HepG2 (cell line): ENCODE data around the gene RFFL. TPM values are rescaled to one million over a fixed set of nuclear protein-coding genes. Genes with fewer than 3 reads are reported as not detected.
A peak's percentile ranks its signal among the peaks of the same experiment; 100 is the strongest.

Experiments used
- FOXP1 ChIP-seq, 2 experiments: fragments of 450-650 bp in 1 of 2; IDR thresholded peaks; 2 replicates each; pipeline ENCODE4 v1.6.1; 2017 to 2018; ENCODE audit warnings: antibody characterized with exemption in 1 of 2
- FOXP4 ChIP-seq: sonication (generic); formaldehyde crosslinking; IDR thresholded peaks from 2 replicates; pipeline ENCODE4 v1.4.0; 2020; ENCODE audit warnings: missing genetic modification reagents
- GATAD2A ChIP-seq: IDR thresholded peaks from 2 replicates; pipeline ENCODE4 v1.6.1; 2016
- KAT8 ChIP-seq: IDR thresholded peaks from 2 replicates; pipeline ENCODE4 v1.6.1; 2016; ENCODE audit warnings: missing genetic modification reagents, missing compliant biosample characterization
- MAX ChIP-seq: IDR thresholded peaks from 2 replicates; pipeline ENCODE4 v1.6.1; 2012; ENCODE audit warnings: inconsistent platforms
- MIXL1 ChIP-seq: IDR thresholded peaks from 2 replicates; pipeline ENCODE4 v1.6.1; 2016
- MZF1 ChIP-seq: sonication (generic); formaldehyde crosslinking; IDR thresholded peaks from 2 replicates; pipeline ENCODE4 v1.8.1; 2023; ENCODE audit warnings: mild to moderate bottlenecking, missing genetic modification reagents, borderline replicate concordance
- NFKB2 ChIP-seq: sonication (generic); formaldehyde crosslinking; IDR thresholded peaks from 2 replicates; pipeline ENCODE4 v1.4.0; 2020; ENCODE audit warnings: missing genetic modification reagents, borderline replicate concordance
- NR2F6 ChIP-seq, 2 experiments: IDR thresholded peaks; 2 replicates each; pipeline ENCODE4 v1.6.1; 2016; ENCODE audit warnings: antibody characterized with exemption in 1 of 2, mild to moderate bottlenecking in 1 of 2
- PRPF4 ChIP-seq: fragments of 200-400 bp; formaldehyde crosslinking; IDR thresholded peaks from 2 replicates; pipeline ENCODE4 v1.6.1; 2016; ENCODE audit warnings: low read length, low read depth; ENCODE audit not compliant: poor library complexity, severe bottlenecking
- RORA ChIP-seq: sonication (generic); formaldehyde crosslinking; IDR thresholded peaks from 2 replicates; pipeline ENCODE4 v1.5.0; 2020; ENCODE audit warnings: mild to moderate bottlenecking, missing genetic modification reagents, moderate library complexity
- SIX4 ChIP-seq: sonication (generic); formaldehyde crosslinking; IDR thresholded peaks from 2 replicates; pipeline ENCODE4 v1.4.0; 2020; ENCODE audit warnings: missing genetic modification reagents
- THAP8 ChIP-seq: sonication (generic); formaldehyde crosslinking; IDR thresholded peaks from 2 replicates; pipeline ENCODE4 v1.5.1; 2020; ENCODE audit warnings: missing genetic modification reagents, mild to moderate bottlenecking, borderline replicate concordance
- ZIK1 ChIP-seq: sonication (generic); formaldehyde crosslinking; IDR thresholded peaks from 2 replicates; pipeline ENCODE4 v1.5.0; 2020; ENCODE audit warnings: mild to moderate bottlenecking, low read depth, missing genetic modification reagents, borderline replicate concordance
- ZKSCAN8 ChIP-seq: IDR thresholded peaks from 2 replicates; pipeline ENCODE4 v1.6.1; 2016; ENCODE audit warnings: borderline replicate concordance, missing genetic modification reagents, missing compliant biosample characterization
- ZNF563 ChIP-seq: sonication (generic); formaldehyde crosslinking; IDR thresholded peaks from 2 replicates; pipeline ENCODE4 v1.8.0; 2022; ENCODE audit warnings: mild to moderate bottlenecking, moderate library complexity, missing genetic modification reagents
- ZNF780A ChIP-seq: sonication (generic); formaldehyde crosslinking; IDR thresholded peaks from 2 replicates; pipeline ENCODE4 v1.8.0; 2022; ENCODE audit warnings: mild to moderate bottlenecking, missing genetic modification reagents, moderate library complexity
- polyA plus RNA-seq, 8 experiments: library from polyadenylated mRNA; depleted of rRNA in 3 of 8; stranded (reverse) in 7 of 8; unstranded in 1 of 8; fragments of >200 nt; fragmentation: Illumina TruSeq in 4 of 8; extraction: Trizol in 4 of 8; gene quantifications; 2 replicates each; pipeline versions ENCODE4 v1.2.1 to v1.2.3, GENCODE V29; 2011 to 2016; ENCODE audit warnings: low read depth in 4 of 8, missing spikeins in 1 of 8, mixed read lengths in 1 of 8; ENCODE audit not compliant: insufficient read depth in 1 of 8
- total RNA-seq, 5 experiments: library from RNA; depleted of rRNA; stranded (reverse); fragments of >200 nt; fragmentation: Illumina TruSeq; extraction: Trizol; gene quantifications; 2 replicates each; pipeline ENCODE4 v1.2.3, GENCODE V29; 2016; ENCODE audit warnings: low read depth in 1 of 5
- TF ChIP-seq, protein P1 (sequence below): IDR thresholded peaks from 2 replicates; pipeline ENCODE4 v1.6.1; 2012; ENCODE audit warnings: low read length, improper control_type of control experiment
- TF ChIP-seq, protein P2 (sequence below): sonication (generic); formaldehyde crosslinking; IDR thresholded peaks from 2 replicates; pipeline ENCODE4 v1.9.0; 2021; ENCODE audit warnings: missing genetic modification reagents, mild to moderate bottlenecking, borderline replicate concordance
- TF ChIP-seq, protein P3 (sequence below): sonication (generic); formaldehyde crosslinking; IDR thresholded peaks from 2 replicates; pipeline ENCODE4 v1.5.0; 2020; ENCODE audit warnings: missing genetic modification reagents, mild to moderate bottlenecking, borderline replicate concordance

Gene RFFL
- total and polyA plus RNA-seq, 2 of the 13 experiments (the other 11 are each of a cell fraction or from before 2014, with no cell fraction given) = 24.3 to 48.6 TPM

- TF ChIP-seq, protein P1, sequence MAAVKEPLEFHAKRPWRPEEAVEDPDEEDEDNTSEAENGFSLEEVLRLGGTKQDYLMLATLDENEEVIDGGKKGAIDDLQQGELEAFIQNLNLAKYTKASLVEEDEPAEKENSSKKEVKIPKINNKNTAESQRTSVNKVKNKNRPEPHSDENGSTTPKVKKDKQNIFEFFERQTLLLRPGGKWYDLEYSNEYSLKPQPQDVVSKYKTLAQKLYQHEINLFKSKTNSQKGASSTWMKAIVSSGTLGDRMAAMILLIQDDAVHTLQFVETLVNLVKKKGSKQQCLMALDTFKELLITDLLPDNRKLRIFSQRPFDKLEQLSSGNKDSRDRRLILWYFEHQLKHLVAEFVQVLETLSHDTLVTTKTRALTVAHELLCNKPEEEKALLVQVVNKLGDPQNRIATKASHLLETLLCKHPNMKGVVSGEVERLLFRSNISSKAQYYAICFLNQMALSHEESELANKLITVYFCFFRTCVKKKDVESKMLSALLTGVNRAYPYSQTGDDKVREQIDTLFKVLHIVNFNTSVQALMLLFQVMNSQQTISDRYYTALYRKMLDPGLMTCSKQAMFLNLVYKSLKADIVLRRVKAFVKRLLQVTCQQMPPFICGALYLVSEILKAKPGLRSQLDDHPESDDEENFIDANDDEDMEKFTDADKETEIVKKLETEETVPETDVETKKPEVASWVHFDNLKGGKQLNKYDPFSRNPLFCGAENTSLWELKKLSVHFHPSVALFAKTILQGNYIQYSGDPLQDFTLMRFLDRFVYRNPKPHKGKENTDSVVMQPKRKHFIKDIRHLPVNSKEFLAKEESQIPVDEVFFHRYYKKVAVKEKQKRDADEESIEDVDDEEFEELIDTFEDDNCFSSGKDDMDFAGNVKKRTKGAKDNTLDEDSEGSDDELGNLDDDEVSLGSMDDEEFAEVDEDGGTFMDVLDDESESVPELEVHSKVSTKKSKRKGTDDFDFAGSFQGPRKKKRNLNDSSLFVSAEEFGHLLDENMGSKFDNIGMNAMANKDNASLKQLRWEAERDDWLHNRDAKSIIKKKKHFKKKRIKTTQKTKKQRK = no peak
- TF ChIP-seq RORA (CRISPR knock-in tag) = no peak
- TF ChIP-seq NFKB2 (CRISPR knock-in tag) = no peak
- TF ChIP-seq KAT8 (CRISPR knock-in tag) = peak; percentile 20; the same call in 1 of the 2 replicates
- TF ChIP-seq FOXP4 (CRISPR knock-in tag) = peak; percentile 85
- no peak for TF ChIP-seq ZKSCAN8 (CRISPR knock-in tag)
- no peak for TF ChIP-seq ZNF780A (CRISPR knock-in tag)
- 0 out of 2 replicates have a peak, but pooled peaks have one; percentile 74 for TF ChIP-seq SIX4 (CRISPR knock-in tag)
- TF ChIP-seq MAX = peak; percentile 43; the same call in 1 of the 2 replicates
- TF ChIP-seq GATAD2A = peak; percentile 86
- no peak for TF ChIP-seq THAP8 (CRISPR knock-in tag)
- TF ChIP-seq, protein P2, sequence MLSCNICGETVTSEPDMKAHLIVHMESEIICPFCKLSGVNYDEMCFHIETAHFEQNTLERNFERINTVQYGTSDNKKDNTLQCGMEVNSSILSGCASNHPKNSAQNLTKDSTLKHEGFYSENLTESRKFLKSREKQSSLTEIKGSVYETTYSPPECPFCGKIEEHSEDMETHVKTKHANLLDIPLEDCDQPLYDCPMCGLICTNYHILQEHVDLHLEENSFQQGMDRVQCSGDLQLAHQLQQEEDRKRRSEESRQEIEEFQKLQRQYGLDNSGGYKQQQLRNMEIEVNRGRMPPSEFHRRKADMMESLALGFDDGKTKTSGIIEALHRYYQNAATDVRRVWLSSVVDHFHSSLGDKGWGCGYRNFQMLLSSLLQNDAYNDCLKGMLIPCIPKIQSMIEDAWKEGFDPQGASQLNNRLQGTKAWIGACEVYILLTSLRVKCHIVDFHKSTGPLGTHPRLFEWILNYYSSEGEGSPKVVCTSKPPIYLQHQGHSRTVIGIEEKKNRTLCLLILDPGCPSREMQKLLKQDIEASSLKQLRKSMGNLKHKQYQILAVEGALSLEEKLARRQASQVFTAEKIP (CRISPR knock-in tag) = no peak
- no peak for TF ChIP-seq MZF1 (CRISPR knock-in tag)
- TF ChIP-seq NR2F6 (IDR thresholded peaks at IDR 0.05) = peak; percentile 40; the same call in 1 of the 2 replicates
- peak; percentile 66 for TF ChIP-seq NR2F6 (CRISPR knock-in tag; IDR thresholded peaks at IDR 0.05)
- TF ChIP-seq, protein P3, sequence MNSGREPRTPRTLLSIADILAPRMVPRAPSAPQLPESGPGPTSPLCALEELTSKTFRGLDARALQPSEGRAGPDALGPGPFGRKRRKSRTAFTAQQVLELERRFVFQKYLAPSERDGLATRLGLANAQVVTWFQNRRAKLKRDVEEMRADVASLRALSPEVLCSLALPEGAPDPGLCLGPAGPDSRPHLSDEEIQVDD (CRISPR knock-in tag) = no peak
- no peak for TF ChIP-seq PRPF4
- no peak for TF ChIP-seq FOXP1 (IDR thresholded peaks at IDR 0.05)
- peak; percentile 83; the same call in 1 of the 2 replicates for TF ChIP-seq FOXP1 (CRISPR knock-in tag; IDR thresholded peaks at IDR 0.05)
- TF ChIP-seq MIXL1 (CRISPR knock-in tag) = peak; percentile 62; the same call in 1 of the 2 replicates
- TF ChIP-seq ZIK1 (CRISPR knock-in tag) = no peak
- no peak for TF ChIP-seq ZNF563 (CRISPR knock-in tag)
These were observed 12.3 kb downstream of the RFFL start (continued) for GRCh38 chr17:35051183-35051578.
